Thyroid gland (tissue), 4 donors: Measurements from ENCODE around the gene PJA1. TPM values are rescaled to one million over a fixed set of nuclear protein-coding genes. Genes with fewer than 3 reads are reported as not detected.
A peak's percentile ranks its signal among the peaks of the same experiment; 100 is the strongest.

Experiments used
- DNase-seq, 2 donors: peaks; one replicate each; pipeline ENCODE4 v3.0.0-alpha.2; 2019
- H3K27ac ChIP-seq, 3 donors: fragments of 200-600 bp; sonication (generic); 1 replicate in 2 of 3; 2 replicates in 1 of 3; pipeline ENCODE4 v1.5.1; 2016 to 2019; ENCODE audit warnings: mild to moderate bottlenecking in 1 of 3, moderate library complexity in 1 of 3
- H3K27me3 ChIP-seq: fragments of 200-600 bp; sonication (generic); one replicate; pipeline ENCODE4 v1.5.1; 2019
- H3K36me3 ChIP-seq, 2 donors: fragments of 200-600 bp; sonication (generic); one replicate each; pipeline ENCODE4 v1.5.1; 2016 to 2019
- H3K4me1 ChIP-seq, 2 donors: fragments of 200-600 bp; sonication (generic); one replicate each; pipeline ENCODE4 v1.5.1; 2017 to 2019
- H3K4me3 ChIP-seq, 3 donors: fragments of 200-600 bp; sonication (generic); replicated peaks in 1 of 3; 1 replicate in 2 of 3; 2 replicates in 1 of 3; pipeline ENCODE4 v1.5.1; 2016; ENCODE audit warnings: mild to moderate bottlenecking in 1 of 3
- H3K9me3 ChIP-seq: fragments of 200-600 bp; sonication (generic); one replicate; pipeline ENCODE4 v1.5.1; 2017
- POLR2A ChIP-seq, 2 donors: fragments of 450-650 bp; IDR thresholded peaks; one replicate each; pipeline ENCODE4 v1.6.1; 2017; ENCODE audit warnings: antibody characterized with exemption in 2 of 2, mild to moderate bottlenecking in 2 of 2, moderate library complexity in 1 of 2
- WGBS, 2 donors: methylation state at CpG; one replicate each; pipeline ENCODE4 v1.1.5; 2017; 5-methylcytosine and 5-hydroxymethylcytosine counted together
- intact Hi-C: fragments of 100-400 bp; cut with DNase I; formaldehyde crosslinking; loops from one replicate; pipeline ENCODE4 v1.15.1; 2023
- total RNA-seq, 4 donors: library from RNA; depleted of rRNA; stranded (reverse); fragments of >200 nt; gene quantifications; one replicate each; pipeline ENCODE4 v1.2.3, GENCODE V29; 2016
- TF ChIP-seq, protein P1 (sequence below), 6 experiments: fragments of 200-600 bp in 3 of 6; fragments of 450-650 bp in 3 of 6; sonication (generic) in 3 of 6; IDR thresholded peaks; one replicate each; pipeline ENCODE4 v1.5.1; 2016 to 2019; ENCODE audit warnings: antibody characterized with exemption in 6 of 6, mild to moderate bottlenecking in 2 of 6, inconsistent platforms in 1 of 6, moderate library complexity in 1 of 6

The PJA1 gene
- total RNA-seq, 4 donors from 2014 or later: 29.7 to 60.0 (median 50.1) TPM

DNA sequence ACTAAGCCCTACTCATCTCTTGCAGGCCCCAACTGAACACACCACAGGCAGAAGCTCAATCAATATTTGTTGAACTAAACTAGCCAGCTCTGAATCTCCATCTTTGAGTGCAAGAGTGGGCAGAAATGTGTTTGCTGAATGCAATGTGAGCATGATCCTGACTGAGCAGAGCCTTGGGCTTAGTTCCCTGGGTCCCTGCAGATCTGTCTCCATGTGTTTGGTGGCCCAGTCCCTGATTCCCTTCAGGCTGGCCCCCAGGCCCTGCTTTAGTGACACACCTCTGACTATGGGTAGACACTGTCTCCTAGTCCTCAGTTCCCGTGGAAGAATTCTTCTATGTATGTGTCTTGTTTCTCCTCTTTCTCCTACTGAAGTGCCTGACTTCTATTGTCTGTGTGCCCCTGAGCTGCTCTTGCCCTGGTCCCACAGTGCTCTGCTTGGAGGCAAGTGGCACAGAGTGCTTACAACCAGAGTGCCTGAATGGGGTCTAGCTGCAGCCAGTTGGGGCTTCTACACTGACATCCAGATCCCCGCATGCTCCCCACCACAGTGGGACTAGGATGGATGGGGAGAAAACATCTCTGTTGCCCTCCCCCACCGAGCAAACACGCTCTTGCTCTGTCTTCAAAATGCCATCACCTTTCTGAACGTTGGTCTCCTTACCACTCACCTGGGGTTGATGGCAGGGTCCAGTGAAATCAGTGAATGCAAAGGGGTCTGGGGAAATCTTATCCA lies 9.3 kb downstream of the PJA1 start:
- intact Hi-C loops: no loop called here
- no peak overlapping the region for H3K4me3 ChIP-seq

DNA sequence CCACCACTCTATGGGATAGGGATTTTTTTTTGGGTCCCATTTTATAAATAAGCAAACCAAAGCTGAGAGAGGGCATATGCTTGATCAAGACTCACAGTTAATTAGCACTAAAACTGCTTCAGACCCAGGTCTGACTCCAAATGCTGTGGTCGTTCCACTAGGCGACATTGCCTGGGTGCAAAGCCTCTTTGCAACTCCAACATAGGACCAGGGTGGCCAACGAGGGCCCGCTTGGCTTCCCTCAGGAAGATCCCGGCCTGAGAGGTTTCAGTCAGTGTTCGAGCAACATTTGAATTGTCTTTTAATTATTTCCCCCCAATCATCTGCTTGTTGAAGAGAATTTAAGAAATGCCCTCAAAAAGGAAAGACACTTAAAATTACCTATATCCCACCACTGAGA lies 11.2 kb downstream of the PJA1 start:
- Histone ChIP-seq H3K4me1 (peaks cover 0 to 4% of the 10 kb centered on the region in 2 donors), H3K4me3 (no peak overlapping the region), H3K27ac (no peak overlapping the region), H3K9me3 (no peaks in the 10 kb centered on the region), H3K36me3 (no peaks in the 10 kb centered on the region), H3K27me3 (no peaks in the 10 kb centered on the region)
- no peak for TF ChIP-seq POLR2A (IDR thresholded peaks at IDR 0.05)
- TF ChIP-seq, protein P1, sequence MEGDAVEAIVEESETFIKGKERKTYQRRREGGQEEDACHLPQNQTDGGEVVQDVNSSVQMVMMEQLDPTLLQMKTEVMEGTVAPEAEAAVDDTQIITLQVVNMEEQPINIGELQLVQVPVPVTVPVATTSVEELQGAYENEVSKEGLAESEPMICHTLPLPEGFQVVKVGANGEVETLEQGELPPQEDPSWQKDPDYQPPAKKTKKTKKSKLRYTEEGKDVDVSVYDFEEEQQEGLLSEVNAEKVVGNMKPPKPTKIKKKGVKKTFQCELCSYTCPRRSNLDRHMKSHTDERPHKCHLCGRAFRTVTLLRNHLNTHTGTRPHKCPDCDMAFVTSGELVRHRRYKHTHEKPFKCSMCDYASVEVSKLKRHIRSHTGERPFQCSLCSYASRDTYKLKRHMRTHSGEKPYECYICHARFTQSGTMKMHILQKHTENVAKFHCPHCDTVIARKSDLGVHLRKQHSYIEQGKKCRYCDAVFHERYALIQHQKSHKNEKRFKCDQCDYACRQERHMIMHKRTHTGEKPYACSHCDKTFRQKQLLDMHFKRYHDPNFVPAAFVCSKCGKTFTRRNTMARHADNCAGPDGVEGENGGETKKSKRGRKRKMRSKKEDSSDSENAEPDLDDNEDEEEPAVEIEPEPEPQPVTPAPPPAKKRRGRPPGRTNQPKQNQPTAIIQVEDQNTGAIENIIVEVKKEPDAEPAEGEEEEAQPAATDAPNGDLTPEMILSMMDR (IDR thresholded peaks at IDR 0.05): no peak
- WGBS, 2 donors: 96% methylated on average over 6 of the region's 6 CpGs
- intact Hi-C loops: no loop called here
- DNase-seq: no peak

More for the DNA sequence above, 9.3 kb downstream of the PJA1 start:
- Histone ChIP-seq H3K27me3 (no peaks in the 10 kb centered on the region), H3K4me1 (peaks cover 0 to 4% of the 10 kb centered on the region in 2 donors), H3K27ac (no peak overlapping the region), H3K9me3 (no peaks in the 10 kb centered on the region), H3K36me3 (no peaks in the 10 kb centered on the region)
- DNase-seq: no peak
- 87 to 92% methylated on average over 5 of the region's 5 CpGs for WGBS, 2 donors
- TF ChIP-seq, protein P1 (IDR thresholded peaks at IDR 0.05): no peak
- no peak for TF ChIP-seq POLR2A (IDR thresholded peaks at IDR 0.05)

DNA sequence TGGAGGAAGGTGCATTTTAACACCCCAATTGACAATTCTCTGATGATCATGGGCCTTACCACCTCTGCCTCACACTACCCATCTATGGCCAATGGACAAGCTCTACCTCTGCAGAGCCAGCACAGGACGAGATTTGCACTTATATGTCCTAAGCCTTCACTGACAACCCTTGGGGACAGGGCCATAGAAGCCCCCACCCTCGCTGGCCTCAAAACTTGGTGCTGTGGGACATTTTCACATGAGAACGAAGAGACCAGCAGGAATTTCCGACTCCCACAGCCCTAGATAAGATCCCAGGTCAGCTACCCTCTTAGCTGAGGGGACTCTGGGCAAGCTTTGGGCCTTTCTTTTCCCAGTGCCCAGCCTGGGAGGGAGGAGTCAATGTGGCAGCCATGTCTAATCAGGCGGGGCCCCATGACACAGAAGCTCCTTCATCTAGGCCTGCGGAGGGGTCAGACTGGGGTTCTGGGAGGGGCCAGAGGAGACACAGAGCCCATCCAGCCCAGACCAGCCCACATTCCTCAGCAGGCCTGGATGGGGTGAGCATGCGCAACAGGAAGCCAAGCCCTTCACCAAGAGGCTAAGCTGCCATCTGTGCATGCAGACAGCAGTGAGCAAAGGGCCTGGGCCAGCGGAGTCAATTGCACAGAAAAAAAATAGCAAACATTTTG lies 12.1 kb downstream of the PJA1 start:
- WGBS, 2 donors: 93 to 95% methylated on average over 3 of the region's 8 CpGs
- Histone ChIP-seq H3K27me3 (no peaks in the 10 kb centered on the region), H3K36me3 (no peaks in the 10 kb centered on the region), H3K4me1 (peaks cover 0 to 4% of the 10 kb centered on the region in 2 donors), H3K4me3 (no peak overlapping the region), H3K9me3 (no peaks in the 10 kb centered on the region), H3K27ac (no peak overlapping the region)
- TF ChIP-seq, protein P1 (IDR thresholded peaks at IDR 0.05): no peak
- no peak for TF ChIP-seq POLR2A (IDR thresholded peaks at IDR 0.05)
- intact Hi-C loops: no loop called here
- DNase-seq: peak in 1 of 2 donors; percentile 12

GRCh38 chrX:69152417-69152841 lies 12.8 kb downstream of the PJA1 start:
- no peaks in the 10 kb centered on the region for H3K36me3 ChIP-seq
- H3K4me1 ChIP-seq: peaks cover 0 to 4% of the 10 kb centered on the region in 2 donors
- no peak overlapping the region for H3K4me3 ChIP-seq
- no peaks in the 10 kb centered on the region for H3K27me3 ChIP-seq
- 57 to 83% methylated on average over 1 of the region's 1 CpG for WGBS, 2 donors
- no peak overlapping the region for H3K27ac ChIP-seq
- intact Hi-C loops: no loop called here
- DNase-seq: peak; percentile 65 to 67
- TF ChIP-seq, protein P1 (IDR thresholded peaks at IDR 0.05): no peak
- no peak for TF ChIP-seq POLR2A (IDR thresholded peaks at IDR 0.05)
- H3K9me3 ChIP-seq: no peaks in the 10 kb centered on the region

DNA sequence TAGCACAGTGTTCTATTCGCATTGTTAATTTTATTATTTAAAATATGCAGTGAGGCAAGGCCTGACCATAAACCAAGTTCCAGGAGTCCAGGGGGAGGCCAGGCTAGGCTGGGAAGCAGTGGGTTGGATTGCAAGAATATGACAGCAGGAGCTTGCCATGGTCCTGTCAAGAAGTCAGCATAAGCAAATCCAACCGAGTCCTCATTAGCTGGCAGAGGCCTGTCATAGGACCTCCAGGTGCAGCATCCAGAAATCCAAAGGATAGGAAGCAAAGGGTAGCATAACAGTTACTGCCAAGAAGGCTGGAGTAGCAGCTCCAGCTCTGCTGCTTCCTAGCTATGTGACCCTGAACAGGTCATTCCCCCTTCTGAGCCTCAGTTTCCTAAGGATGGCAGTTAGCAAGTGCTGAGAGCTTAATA lies 13.4 kb downstream of the PJA1 start:
- TF ChIP-seq, protein P1 (IDR thresholded peaks at IDR 0.05): no peak
- no peak for TF ChIP-seq POLR2A (IDR thresholded peaks at IDR 0.05)
- Histone ChIP-seq H3K27ac (no peak overlapping the region), H3K4me1 (peaks cover 0 to 4% of the 10 kb centered on the region in 2 donors), H3K9me3 (no peaks in the 10 kb centered on the region), H3K4me3 (no peak overlapping the region), H3K36me3 (no peaks in the 10 kb centered on the region), H3K27me3 (no peaks in the 10 kb centered on the region)
- no peak for DNase-seq
- intact Hi-C loops: no loop called here
- WGBS, 2 donors: 86 to 100% methylated on average over 2 of the region's 2 CpGs
